Measurements from ENCODE around the gene SLC7A11.

The SLC7A11 gene

DNA sequence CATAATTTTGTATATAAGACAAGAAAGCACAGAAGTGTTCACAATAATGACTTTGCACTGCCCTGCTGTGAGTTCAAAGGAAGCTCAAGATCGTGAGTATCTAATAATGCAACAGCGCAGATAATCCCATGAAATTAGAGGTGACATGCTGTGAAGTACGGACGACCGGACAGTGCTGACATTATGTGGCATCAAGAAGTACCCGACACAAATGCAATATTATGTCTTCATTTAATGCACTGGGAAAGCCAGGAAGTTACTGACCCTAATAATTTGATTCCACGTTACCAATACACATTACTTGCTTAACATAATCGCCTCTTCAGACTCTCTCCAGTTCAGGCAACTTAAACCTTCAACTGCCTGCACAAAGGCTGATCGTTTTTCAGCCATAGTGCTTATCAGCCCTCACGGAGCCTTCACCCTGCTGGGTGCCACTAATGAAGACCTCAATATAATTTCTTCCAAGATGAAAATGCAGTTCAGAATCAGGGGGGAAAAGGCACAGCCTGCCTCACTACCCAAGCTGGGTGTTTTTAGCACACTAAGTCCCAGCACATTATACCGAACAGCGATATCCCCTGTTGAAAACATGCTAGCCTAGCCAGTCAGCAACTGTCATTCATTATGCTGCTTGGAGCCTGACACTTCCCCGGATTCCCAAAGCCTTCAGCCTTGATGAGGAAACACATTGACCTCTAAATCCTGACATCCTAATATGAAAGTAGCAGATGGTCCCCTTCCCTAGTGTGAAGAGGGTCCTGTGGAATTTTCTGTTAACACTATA is 56.1 kb downstream of the SLC7A11 start:
- WGBS (ENCODE audit: extremely low coverage, insufficient coverage, insufficient read length) = no CpG with 5 or more reads among the region's 13 CpGs
- no peaks in the 10 kb centered on the region for H3K4me1 ChIP-seq (ENCODE audit: control insufficient read depth in 1 of 2, insufficient read depth in 2 of 2, low read length in 2 of 2)

DNA sequence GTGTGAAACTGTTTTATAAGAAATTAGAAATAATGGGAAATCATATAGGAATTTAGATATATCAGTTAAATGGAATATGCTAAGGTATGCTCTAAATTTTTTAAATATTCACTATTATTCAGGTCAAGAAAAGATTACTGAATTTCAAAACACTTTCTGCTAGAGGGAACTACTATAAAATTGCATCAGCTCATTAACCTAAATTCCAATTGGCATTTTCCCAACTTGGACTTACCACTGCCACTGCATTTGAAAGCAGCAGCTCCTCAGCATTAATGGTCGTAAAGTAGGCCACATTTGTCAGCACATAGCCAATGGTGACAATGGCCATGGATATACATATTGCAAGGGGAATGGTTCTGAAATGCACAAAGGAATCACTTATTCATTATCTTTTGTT is 57.3 kb downstream of the SLC7A11 start:
- Histone ChIP-seq H3K4me3 (ENCODE audit: low read depth, low read length) (no peak overlapping the region), H2AK5ac (ENCODE audit: low read length) (no peak overlapping the region), H4K12ac (ENCODE audit: low read depth, low read length) (no peak overlapping the region), H3K18ac (ENCODE audit: low read length) (no peak overlapping the region), H3K27ac (ENCODE audit: low read depth, low read length) (no peak overlapping the region), H3K9ac (ENCODE audit: low read length) (no peak overlapping the region), H3K79me1 (ENCODE audit: low read length) (peaks cover 2% of the 10 kb centered on the region), H3K36me3 (ENCODE audit: control insufficient read depth in 1 of 2, insufficient read depth in 2 of 2, low read length in 2 of 2) (no peaks in the 10 kb centered on the region), H3K4me1 (ENCODE audit: control insufficient read depth in 1 of 2, insufficient read depth in 2 of 2, low read length in 2 of 2) (no peaks in the 10 kb centered on the region), H2BK12ac (ENCODE audit: low read length) (no peak overlapping the region), H3K4me2 (ENCODE audit: low read length) (no peak overlapping the region), H4K8ac (ENCODE audit: low read depth, low read length) (no peak overlapping the region), H3K14ac (ENCODE audit: low read length) (no peak overlapping the region), H3K79me2 (ENCODE audit: control insufficient read depth, insufficient read depth, low read length, poor library complexity) (no peaks in the 10 kb centered on the region), H2BK5ac (ENCODE audit: low read depth, low read length, poor library complexity) (no peak overlapping the region), H2BK120ac (ENCODE audit: insufficient read depth, low read length, poor library complexity) (no peak overlapping the region), H4K91ac (ENCODE audit: low read depth, low read length) (no peak overlapping the region), H3K27me3 (ENCODE audit: insufficient read depth, low read length) (no peaks in the 10 kb centered on the region), H3K23ac (ENCODE audit: low read length) (no peak overlapping the region), H3K4ac (ENCODE audit: low read depth, low read length) (no peak overlapping the region), H3K9me3 (ENCODE audit: insufficient read depth, low read depth, low read length) (no peaks in the 10 kb centered on the region), H2AFZ (ENCODE audit: insufficient read depth, low read length, poor library complexity) (no peak overlapping the region)
- no CpG with 5 or more reads among the region's 1 CpG for WGBS (ENCODE audit: extremely low coverage, insufficient coverage, insufficient read length)
- DNase-seq = no peak

More for the DNA sequence above, 56.1 kb downstream of the SLC7A11 start:
- H3K9me3 ChIP-seq (ENCODE audit: insufficient read depth, low read depth, low read length) = no peaks in the 10 kb centered on the region
- H3K27me3 ChIP-seq (ENCODE audit: insufficient read depth, low read length) = no peaks in the 10 kb centered on the region
- DNase-seq = no peak
- H3K27ac ChIP-seq (ENCODE audit: low read depth, low read length) = no peak overlapping the region
- H2AFZ ChIP-seq (ENCODE audit: insufficient read depth, low read length, poor library complexity) = no peak overlapping the region
- no peak overlapping the region for H4K12ac ChIP-seq (ENCODE audit: low read depth, low read length)
- no peak overlapping the region for H3K4ac ChIP-seq (ENCODE audit: low read depth, low read length)
- H3K4me2 ChIP-seq (ENCODE audit: low read length) = no peak overlapping the region
- H2BK5ac ChIP-seq (ENCODE audit: low read depth, low read length, poor library complexity) = no peak overlapping the region
- no peak overlapping the region for H3K4me3 ChIP-seq (ENCODE audit: low read depth, low read length)
- no peak overlapping the region for H4K8ac ChIP-seq (ENCODE audit: low read depth, low read length)
- no peak overlapping the region for H3K14ac ChIP-seq (ENCODE audit: low read length)
- H2AK5ac ChIP-seq (ENCODE audit: low read length) = no peak overlapping the region
- H3K18ac ChIP-seq (ENCODE audit: low read length) = no peak overlapping the region
- no peak overlapping the region for H2BK120ac ChIP-seq (ENCODE audit: insufficient read depth, low read length, poor library complexity)
- no peak overlapping the region for H3K9ac ChIP-seq (ENCODE audit: low read length)
- H3K79me1 ChIP-seq (ENCODE audit: low read length) = peaks cover 2% of the 10 kb centered on the region
- no peaks in the 10 kb centered on the region for H3K79me2 ChIP-seq (ENCODE audit: control insufficient read depth, insufficient read depth, low read length, poor library complexity)
- no peak overlapping the region for H2BK12ac ChIP-seq (ENCODE audit: low read length)
- no peak overlapping the region for H4K91ac ChIP-seq (ENCODE audit: low read depth, low read length)
- H3K36me3 ChIP-seq (ENCODE audit: control insufficient read depth in 1 of 2, insufficient read depth in 2 of 2, low read length in 2 of 2) = no peaks in the 10 kb centered on the region
- no peak overlapping the region for H3K23ac ChIP-seq (ENCODE audit: low read length)

DNA sequence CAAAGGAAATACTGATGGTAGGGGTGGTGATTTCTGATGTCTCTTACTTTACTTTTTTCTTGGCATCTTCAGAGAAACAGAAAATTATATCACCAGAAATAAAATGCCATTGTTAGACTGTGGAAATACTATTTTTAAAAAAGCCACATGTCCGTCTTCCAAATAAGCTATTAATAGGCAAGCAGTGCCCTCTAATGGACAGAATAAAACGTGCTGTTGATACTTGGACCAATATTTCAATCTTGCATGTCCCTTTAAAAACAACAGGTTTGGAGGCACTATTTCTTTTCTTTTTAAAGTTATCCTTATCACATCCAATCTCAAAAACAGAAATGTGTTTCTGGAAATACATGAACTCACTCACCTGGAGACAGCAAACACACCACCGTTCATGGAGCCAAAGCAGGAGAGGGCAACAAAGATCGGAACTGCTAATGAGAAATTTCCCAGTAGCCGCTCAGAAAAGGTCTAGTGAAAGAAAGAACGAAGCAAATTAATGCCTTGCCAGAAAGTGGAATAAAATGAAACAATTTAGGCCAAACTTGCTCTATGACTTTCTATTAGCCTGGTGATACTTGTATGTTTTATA is 59.2 kb downstream of the SLC7A11 start:
- no peaks in the 10 kb centered on the region for H3K79me2 ChIP-seq (ENCODE audit: control insufficient read depth, insufficient read depth, low read length, poor library complexity)

DNA sequence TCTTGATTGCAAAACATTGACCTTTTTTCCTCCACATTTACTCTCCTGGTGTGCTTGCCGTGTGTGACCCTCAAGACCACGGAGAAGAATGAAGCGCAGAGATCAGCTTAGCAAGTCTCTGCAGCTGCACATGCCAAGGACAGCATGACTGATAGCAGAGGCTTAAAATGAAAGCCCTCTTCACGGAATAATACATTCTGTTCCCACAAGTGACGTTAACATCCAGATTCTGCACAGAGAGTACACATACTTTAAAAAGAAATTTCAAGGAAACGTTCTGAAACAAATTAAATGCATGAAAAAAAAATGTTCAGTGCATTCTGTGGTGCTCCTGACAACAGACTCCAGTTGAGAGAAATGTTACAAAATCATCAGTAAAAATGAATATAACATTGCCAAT is 60.9 kb downstream of the SLC7A11 start:
- Histone ChIP-seq H2BK12ac (ENCODE audit: low read length) (no peak overlapping the region), H4K8ac (ENCODE audit: low read depth, low read length) (no peak overlapping the region), H3K79me2 (ENCODE audit: control insufficient read depth, insufficient read depth, low read length, poor library complexity) (no peaks in the 10 kb centered on the region), H3K9me3 (ENCODE audit: insufficient read depth, low read depth, low read length) (no peaks in the 10 kb centered on the region), H3K36me3 (ENCODE audit: control insufficient read depth in 1 of 2, insufficient read depth in 2 of 2, low read length in 2 of 2) (no peaks in the 10 kb centered on the region), H2BK5ac (ENCODE audit: low read depth, low read length, poor library complexity) (no peak overlapping the region), H3K4me3 (ENCODE audit: low read depth, low read length) (no peak overlapping the region), H3K4me2 (ENCODE audit: low read length) (no peak overlapping the region), H2AK5ac (ENCODE audit: low read length) (no peak overlapping the region), H3K18ac (ENCODE audit: low read length) (no peak overlapping the region), H3K27me3 (ENCODE audit: insufficient read depth, low read length) (no peaks in the 10 kb centered on the region), H3K14ac (ENCODE audit: low read length) (no peak overlapping the region), H3K4me1 (ENCODE audit: control insufficient read depth in 1 of 2, insufficient read depth in 2 of 2, low read length in 2 of 2) (no peaks in the 10 kb centered on the region), H3K23ac (ENCODE audit: low read length) (no peak overlapping the region), H3K4ac (ENCODE audit: low read depth, low read length) (no peak overlapping the region), H3K27ac (ENCODE audit: low read depth, low read length) (no peak overlapping the region), H2BK120ac (ENCODE audit: insufficient read depth, low read length, poor library complexity) (no peak overlapping the region), H3K79me1 (ENCODE audit: low read length) (peaks cover 2% of the 10 kb centered on the region), H4K12ac (ENCODE audit: low read depth, low read length) (no peak overlapping the region), H3K9ac (ENCODE audit: low read length) (no peak overlapping the region), H2AFZ (ENCODE audit: insufficient read depth, low read length, poor library complexity) (no peak overlapping the region), H4K91ac (ENCODE audit: low read depth, low read length) (no peak overlapping the region)
- no peak for DNase-seq
- no CpG with 5 or more reads among the region's 6 CpGs for WGBS (ENCODE audit: extremely low coverage, insufficient coverage, insufficient read length)

More for the DNA sequence above, 59.2 kb downstream of the SLC7A11 start:
- Histone ChIP-seq H3K4me2 (ENCODE audit: low read length) (no peak overlapping the region), H3K27me3 (ENCODE audit: insufficient read depth, low read length) (no peaks in the 10 kb centered on the region), H2BK12ac (ENCODE audit: low read length) (no peak overlapping the region), H4K12ac (ENCODE audit: low read depth, low read length) (no peak overlapping the region), H2BK5ac (ENCODE audit: low read depth, low read length, poor library complexity) (no peak overlapping the region), H3K23ac (ENCODE audit: low read length) (no peak overlapping the region), H4K8ac (ENCODE audit: low read depth, low read length) (no peak overlapping the region), H3K9ac (ENCODE audit: low read length) (no peak overlapping the region), H3K14ac (ENCODE audit: low read length) (no peak overlapping the region), H3K4ac (ENCODE audit: low read depth, low read length) (no peak overlapping the region), H3K4me1 (ENCODE audit: control insufficient read depth in 1 of 2, insufficient read depth in 2 of 2, low read length in 2 of 2) (no peaks in the 10 kb centered on the region), H2BK120ac (ENCODE audit: insufficient read depth, low read length, poor library complexity) (no peak overlapping the region), H3K4me3 (ENCODE audit: low read depth, low read length) (no peak overlapping the region), H3K9me3 (ENCODE audit: insufficient read depth, low read depth, low read length) (no peaks in the 10 kb centered on the region), H4K91ac (ENCODE audit: low read depth, low read length) (no peak overlapping the region), H3K36me3 (ENCODE audit: control insufficient read depth in 1 of 2, insufficient read depth in 2 of 2, low read length in 2 of 2) (no peaks in the 10 kb centered on the region), H2AK5ac (ENCODE audit: low read length) (no peak overlapping the region), H3K18ac (ENCODE audit: low read length) (no peak overlapping the region), H3K27ac (ENCODE audit: low read depth, low read length) (no peak overlapping the region), H2AFZ (ENCODE audit: insufficient read depth, low read length, poor library complexity) (no peak overlapping the region), H3K79me1 (ENCODE audit: low read length) (peaks cover 2% of the 10 kb centered on the region)
- WGBS (ENCODE audit: extremely low coverage, insufficient coverage, insufficient read length) = no CpG with 5 or more reads among the region's 6 CpGs
- DNase-seq = peak; percentile 16 to 82
